Heart left ventricle (tissue), 13 donors: Measurements from ENCODE around the gene HMCN2.

Experiments used
- CTCF ChIP-seq, 12 donors: fragments of 200-600 bp; sonication (generic) in 4 of 12; IDR thresholded peaks; one replicate each; pipeline versions ENCODE4 v1.5.0 to v1.8.0; 2018 to 2022; ENCODE audit warnings: antibody characterized with exemption in 12 of 12, mild to moderate bottlenecking in 5 of 12
- POLR2A ChIP-seq, 2 donors: fragments of 450-650 bp; IDR thresholded peaks; one replicate each; pipeline ENCODE4 v1.6.1; 2017; ENCODE audit warnings: antibody characterized with exemption in 2 of 2, mild to moderate bottlenecking in 2 of 2, moderate library complexity in 2 of 2
- donor health status: ischemic (EF 13 %, LVEDD 7.1; RV severe dilation, severe dysfunction).
- donor health status: DM: no; HTN: yes; CAD: no.
- donor health status: DM: no; HTN: no; CAD: no.
- donor health status: ischemic (EF 25% LVEDD 6.9; RV normal size, moderate dysfunction).
- donor health status: ischemic (EF 25% LVEDD 5.7; RV mildly dilated, moderate dysfunction).
- donor health status: ischemic (EF 35%, LVEDD 5.7; RV mildly dilated, moderate dysfunction).
- donor health status: nonischemic (EF 11% LVEDD 7.7; RV severe dilation, severe dysfunction).
- donor health status: DM: yes; HTN: yes; CAD: no.
- donor health status: PGD.
- donor health status: ischemic (EF 29% LVEDD 5.4; RV normal size, mild dysfunction).
- donor health status: nonischemic (EF 23%, LVEDD 6.1; RV moderate dilation, normal function).

DNA sequence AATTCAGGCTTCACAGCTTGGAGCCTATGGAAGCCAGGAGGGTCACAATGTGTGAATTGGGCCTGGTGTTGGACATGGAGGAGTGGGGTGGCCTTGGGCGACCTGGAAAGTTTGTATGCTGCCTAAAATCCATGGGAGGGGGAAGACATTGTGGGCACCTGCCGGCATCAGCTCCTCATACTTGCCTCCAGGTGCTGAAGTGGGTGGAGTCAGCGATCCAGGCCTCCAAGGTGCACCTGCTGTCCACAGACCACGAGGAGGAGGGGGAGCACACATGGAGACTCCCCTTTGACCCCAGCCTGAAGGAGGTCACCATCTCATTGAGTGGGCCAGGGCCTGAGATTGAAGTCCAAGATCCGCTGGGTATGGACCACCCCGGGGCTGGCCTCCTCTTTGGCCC, 29.1 kb downstream of the HMCN2 start:
- TF ChIP-seq CTCF (IDR thresholded peaks at IDR 0.05) (no peak), POLR2A (IDR thresholded peaks at IDR 0.05) (no peak)
